ENCODE data around the gene BCL2A1. TPM values are rescaled to one million over a fixed set of nuclear protein-coding genes. Genes with fewer than 3 reads are reported as not detected.

The BCL2A1 gene
- total and polyA plus RNA-seq, 10 of the 15 experiments (the other 5 are each of a cell fraction or from before 2014, with no cell fraction given): 181 to 570 (median 321) TPM

DNA sequence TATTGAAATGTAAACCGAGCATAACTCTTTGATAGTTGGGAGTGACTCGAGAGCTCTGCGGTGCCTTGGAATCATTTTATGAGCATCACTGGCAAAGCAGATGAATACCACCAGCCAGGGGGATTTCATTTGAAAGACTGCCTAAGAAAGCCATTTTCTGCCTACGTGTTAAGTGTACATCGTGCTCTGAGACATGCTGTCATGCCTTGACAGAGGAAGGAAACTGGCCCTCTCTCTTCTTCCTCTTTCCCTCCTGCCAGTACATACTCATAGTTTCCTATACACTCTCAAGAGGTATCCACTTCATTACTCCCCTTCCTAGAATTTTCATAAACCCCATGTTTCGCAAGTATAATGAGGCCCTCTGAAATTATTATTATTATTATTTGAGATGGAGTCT lies 8.8 kb downstream of the BCL2A1 start (continued):
- TF ChIP-seq NFYA (IDR thresholded peaks at IDR 0.05; ENCODE audit: borderline replicate concordance, low read depth, low read length): no peak
- peak; percentile 97 for TF ChIP-seq ZNF687 (IDR thresholded peaks at IDR 0.05)
- TF ChIP-seq, protein P1, sequence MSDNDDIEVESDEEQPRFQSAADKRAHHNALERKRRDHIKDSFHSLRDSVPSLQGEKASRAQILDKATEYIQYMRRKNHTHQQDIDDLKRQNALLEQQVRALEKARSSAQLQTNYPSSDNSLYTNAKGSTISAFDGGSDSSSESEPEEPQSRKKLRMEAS (IDR thresholded peaks at IDR 0.05; ENCODE audit: low read depth, low read length): peak; percentile 73; the same call in 1 of the 2 replicates
- 0 out of 2 replicates have a peak, but pooled peaks have one; percentile 36 for TF ChIP-seq WRNIP1 (IDR thresholded peaks at IDR 0.05; ENCODE audit: borderline replicate concordance, low read depth, low read length)

GRCh38 chr15:79960502-79961212 lies 10.3 kb downstream of the BCL2A1 start:
- Histone ChIP-seq H3K4me2 (ENCODE audit: control insufficient read depth, insufficient read depth) (no peak overlapping the region), H2AFZ (ENCODE audit: control insufficient read depth, low read depth, low read length) (no peak overlapping the region), H4K20me1 (ENCODE audit: control insufficient read depth, insufficient read depth) (no peaks in the 10 kb centered on the region), H3K79me2 (ENCODE audit: control insufficient read depth, insufficient read depth, low read length) (peaks cover 46% of the 10 kb centered on the region), H3K36me3 (ENCODE audit: control insufficient read depth in 2 of 2, insufficient read depth in 2 of 2, low read length in 1 of 2) (peaks cover 0 to 3% of the 10 kb centered on the region in 2 experiments; a peak in 2 of 4 replicates), H3K27me3 (replicated peaks in 1 of 2; ENCODE audit: control insufficient read depth in 2 of 2, insufficient read depth in 2 of 2, low read length in 1 of 2) (no peaks in the 10 kb centered on the region), H3K4me1 (ENCODE audit: control insufficient read depth, insufficient read depth, low read length) (peaks cover 6% of the 10 kb centered on the region; the same call in 1 of the 2 replicates), H3K9ac (ENCODE audit: control insufficient read depth, insufficient read depth, low read length) (no peak overlapping the region), H3K9me3 (replicated peaks; ENCODE audit: control insufficient read depth, insufficient read depth, low read length) (no peaks in the 10 kb centered on the region; the same call in 2 of the 3 replicates), H3K27ac (ENCODE audit: control insufficient read depth, insufficient read depth) (no peak overlapping the region), H3K4me3 (no peak overlapping the region)
- no peak for DNase-seq (ENCODE audit: low read depth, low spot score)
- SMC1A ChIA-PET (ENCODE audit: uncharacterized antibody, unreplicated experiment): interaction anchor here (1.0 to 8.0 kb wide), 9 partner anchors 8 to 59 kb away, joined by 3 to 85 read pairs (median 5); partner anchors contain the start of gene BCL2A1
- intact Hi-C loops (cut with micrococcal nuclease; ENCODE audit: unreplicated experiment) (no loop called here), in situ Hi-C loops (cut with MboI) (no loop called here)
- no peak for FAIRE-seq
- TF ChIP-seq STAT1 (conservative IDR thresholded peaks at IDR 0.05): no peak
- 54% methylated on average over 10 of the region's 10 CpGs for whole genome bisulfite sequencing (ENCODE audit: insufficient coverage, insufficient replicate concordance, low lambda C conversion rate, missing lambda C conversion rate)
- BruUV-seq (replicated peaks): no TSS peak
- ATAC-seq: no peak
- CTCF ChIA-PET: interaction anchor here (1.1 to 3.5 kb wide), 3 partner anchors 20 to 38 kb away, joined by 4 to 12 read pairs (median 4); no protein-coding TSS in a partner anchor
- POLR2A ChIA-PET: interaction anchor here (1.8 to 3.3 kb wide), 4 partner anchors 7 to 38 kb away, joined by 6 to 14 read pairs (median 12); partner anchors contain the start of gene BCL2A1
- RAD21 ChIA-PET (ENCODE audit: unreplicated experiment): interaction anchor here (1.1 to 8.3 kb wide), 8 partner anchors 10 to 59 kb away, joined by 3 to 48 read pairs (median 4); partner anchors contain the start of gene BCL2A1

Measured in GM12878 (cell line).